GM12865 (cell line): ENCODE measurements around the gene RASSF4.

ENCODE experiments used
- DNase-seq: peaks from one replicate; pipeline ENCODE4 v3.0.0; 2010; ENCODE audit warnings: low read depth
- H3K4me3 ChIP-seq: 2 replicates; pipeline ENCODE4 v1.5.1; 2011; ENCODE audit warnings: mild to moderate bottlenecking, low read depth, low read length, control low read depth
- CTCF ChIP-seq: IDR thresholded peaks from 2 replicates; pipeline ENCODE4 v1.5.1; 2011; ENCODE audit warnings: low read length, control low read depth, low read depth, inconsistent platforms; ENCODE audit not compliant: insufficient read depth; ENCODE audit errors: missing control alignments

Gene RASSF4

GRCh38 chr10:45044290-45044689, 84.7 kb downstream of the RASSF4 start:
- no peak overlapping the region for H3K4me3 ChIP-seq
- no peak for DNase-seq
- TF ChIP-seq CTCF, result no peak
